OCI-LY1 (cell line): ENCODE measurements around the gene TSPAN5.

Source experiments
- EZH2 ChIP-seq: fragments of 200-600 bp; sonication (generic), shearing (Covaris generic); IDR thresholded peaks from 2 replicates; pipeline ENCODE4 v1.8.0; 2017; ENCODE audit warnings: borderline replicate concordance, mixed run types, mild to moderate bottlenecking, antibody characterized with exemption, low read length, moderate library complexity, mixed read lengths
- TF ChIP-seq, protein P1 (sequence below): fragments of 200-600 bp; sonication (generic), shearing (Covaris generic); IDR thresholded peaks from 2 replicates; pipeline ENCODE4 v1.5.1; 2017; ENCODE audit warnings: mild to moderate bottlenecking, antibody characterized with exemption, low read length, moderate library complexity, mixed read lengths

GRCh38 chr4:98618680-98619079 is 39.7 kb downstream of the TSPAN5 start:
- TF ChIP-seq, protein P1, sequence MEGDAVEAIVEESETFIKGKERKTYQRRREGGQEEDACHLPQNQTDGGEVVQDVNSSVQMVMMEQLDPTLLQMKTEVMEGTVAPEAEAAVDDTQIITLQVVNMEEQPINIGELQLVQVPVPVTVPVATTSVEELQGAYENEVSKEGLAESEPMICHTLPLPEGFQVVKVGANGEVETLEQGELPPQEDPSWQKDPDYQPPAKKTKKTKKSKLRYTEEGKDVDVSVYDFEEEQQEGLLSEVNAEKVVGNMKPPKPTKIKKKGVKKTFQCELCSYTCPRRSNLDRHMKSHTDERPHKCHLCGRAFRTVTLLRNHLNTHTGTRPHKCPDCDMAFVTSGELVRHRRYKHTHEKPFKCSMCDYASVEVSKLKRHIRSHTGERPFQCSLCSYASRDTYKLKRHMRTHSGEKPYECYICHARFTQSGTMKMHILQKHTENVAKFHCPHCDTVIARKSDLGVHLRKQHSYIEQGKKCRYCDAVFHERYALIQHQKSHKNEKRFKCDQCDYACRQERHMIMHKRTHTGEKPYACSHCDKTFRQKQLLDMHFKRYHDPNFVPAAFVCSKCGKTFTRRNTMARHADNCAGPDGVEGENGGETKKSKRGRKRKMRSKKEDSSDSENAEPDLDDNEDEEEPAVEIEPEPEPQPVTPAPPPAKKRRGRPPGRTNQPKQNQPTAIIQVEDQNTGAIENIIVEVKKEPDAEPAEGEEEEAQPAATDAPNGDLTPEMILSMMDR, result no peak
- no peak for TF ChIP-seq EZH2
